Amniotic stem cell (primary cell): ENCODE results near the gene LPCAT3.
"Not testable (repeated sequence)": the region's sequence is repeated elsewhere in the genome, so short reads cannot be mapped to it uniquely, and the experiment has no call there.

Experiments used
- DNase-seq: peaks from one replicate; lab custom pipeline; 2025; lab: John Stamatoyannopoulos, UW

LPCAT3 gene, protein sequence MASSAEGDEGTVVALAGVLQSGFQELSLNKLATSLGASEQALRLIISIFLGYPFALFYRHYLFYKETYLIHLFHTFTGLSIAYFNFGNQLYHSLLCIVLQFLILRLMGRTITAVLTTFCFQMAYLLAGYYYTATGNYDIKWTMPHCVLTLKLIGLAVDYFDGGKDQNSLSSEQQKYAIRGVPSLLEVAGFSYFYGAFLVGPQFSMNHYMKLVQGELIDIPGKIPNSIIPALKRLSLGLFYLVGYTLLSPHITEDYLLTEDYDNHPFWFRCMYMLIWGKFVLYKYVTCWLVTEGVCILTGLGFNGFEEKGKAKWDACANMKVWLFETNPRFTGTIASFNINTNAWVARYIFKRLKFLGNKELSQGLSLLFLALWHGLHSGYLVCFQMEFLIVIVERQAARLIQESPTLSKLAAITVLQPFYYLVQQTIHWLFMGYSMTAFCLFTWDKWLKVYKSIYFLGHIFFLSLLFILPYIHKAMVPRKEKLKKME

GRCh38 chr12:7018350-7019042 lies at the start of gene LPCAT3:
Gene LPCAT3 (minus strand): TSS chr12:7018476. CDS start chr12:7018424, 52 bp downstream.
- peak; percentile 87 for DNase-seq

- DNase-seq = no peak
Observed at GRCh38 chr12:7067096-7067495, 48.8 kb upstream of the LPCAT3 start.

DNA sequence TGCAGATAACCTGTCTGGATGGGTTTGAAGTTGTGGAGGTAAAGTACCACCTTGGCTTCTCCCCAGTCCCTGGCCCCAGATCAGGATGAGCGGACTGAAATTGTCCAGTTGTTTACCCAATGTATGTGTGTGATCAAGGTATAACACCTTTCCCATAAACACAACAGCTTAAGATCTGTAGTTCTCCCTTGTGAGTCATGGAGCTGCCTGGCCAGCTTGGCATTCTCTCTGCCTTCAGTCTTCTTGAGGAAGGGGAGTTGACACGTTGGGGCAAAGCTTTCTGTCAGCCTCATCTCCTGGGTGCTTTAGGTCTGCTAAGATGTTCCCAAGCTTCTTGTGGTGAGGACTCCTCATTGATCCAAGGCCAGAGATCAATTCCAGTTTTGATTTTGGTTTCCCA lies 48.3 kb upstream of the LPCAT3 start:
- no peak for DNase-seq

DNA sequence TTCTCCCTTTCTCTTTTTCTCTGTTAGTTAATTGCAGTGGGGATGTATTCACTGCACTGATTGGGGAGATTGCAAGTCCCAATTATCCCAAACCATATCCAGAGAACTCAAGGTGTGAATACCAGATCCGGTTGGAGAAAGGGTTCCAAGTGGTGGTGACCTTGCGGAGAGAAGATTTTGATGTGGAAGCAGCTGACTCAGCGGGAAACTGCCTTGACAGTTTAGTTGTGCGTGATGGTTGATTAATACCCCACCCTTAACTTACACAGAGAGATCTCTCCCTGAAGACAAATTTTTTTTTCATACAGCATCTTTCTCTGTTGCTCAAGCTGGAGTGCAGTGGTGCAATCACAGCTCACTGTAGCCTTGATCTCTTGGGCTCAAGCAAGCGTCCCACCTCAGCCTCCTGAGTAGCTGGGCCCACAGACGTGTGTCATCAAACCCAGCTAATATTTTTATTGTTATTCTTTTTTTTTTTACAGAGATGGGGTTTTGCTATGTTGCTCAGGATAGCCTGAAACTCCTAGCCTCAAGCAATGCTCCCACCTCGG lies 46.9 kb upstream of the LPCAT3 start:
- no peak for DNase-seq

GRCh38 chr12:7064516-7064915 lies 46.2 kb upstream of the LPCAT3 start:
- DNase-seq = no peak

GRCh38 chr12:7061596-7061995 lies 43.3 kb upstream of the LPCAT3 start:
- DNase-seq = no peak

- no peak for DNase-seq
Observed at GRCh38 chr12:7061138-7061537, 42.9 kb upstream of the LPCAT3 start.

- DNase-seq = peak; percentile 94
Observed at GRCh38 chr12:7060353-7060954, 42.2 kb upstream of the LPCAT3 start, which contains the start of gene C1S. Gene C1S (plus strand): TSS chr12:7060718. CDS start chr12:7061913, 1,195 bp downstream.

DNA sequence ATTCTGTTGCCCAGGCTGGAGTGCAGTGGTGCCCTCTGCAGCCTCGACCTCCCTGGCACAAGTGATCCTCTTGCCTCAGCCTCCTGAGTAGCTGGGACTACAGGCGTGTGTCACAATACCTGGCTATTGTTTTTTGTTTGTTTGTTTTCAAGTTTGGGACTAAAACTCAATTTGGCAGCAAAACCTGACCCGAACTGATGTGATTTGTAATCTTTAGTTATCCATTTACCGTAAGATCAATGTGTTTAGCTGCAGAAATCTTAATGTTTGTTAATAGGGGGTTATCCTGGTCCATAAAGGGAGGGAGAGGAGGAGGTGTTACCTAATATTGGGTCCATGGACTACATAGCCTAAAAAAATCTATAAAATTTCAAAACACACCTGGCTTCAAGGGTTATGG lies 41.5 kb upstream of the LPCAT3 start:
- DNase-seq = no peak

DNA sequence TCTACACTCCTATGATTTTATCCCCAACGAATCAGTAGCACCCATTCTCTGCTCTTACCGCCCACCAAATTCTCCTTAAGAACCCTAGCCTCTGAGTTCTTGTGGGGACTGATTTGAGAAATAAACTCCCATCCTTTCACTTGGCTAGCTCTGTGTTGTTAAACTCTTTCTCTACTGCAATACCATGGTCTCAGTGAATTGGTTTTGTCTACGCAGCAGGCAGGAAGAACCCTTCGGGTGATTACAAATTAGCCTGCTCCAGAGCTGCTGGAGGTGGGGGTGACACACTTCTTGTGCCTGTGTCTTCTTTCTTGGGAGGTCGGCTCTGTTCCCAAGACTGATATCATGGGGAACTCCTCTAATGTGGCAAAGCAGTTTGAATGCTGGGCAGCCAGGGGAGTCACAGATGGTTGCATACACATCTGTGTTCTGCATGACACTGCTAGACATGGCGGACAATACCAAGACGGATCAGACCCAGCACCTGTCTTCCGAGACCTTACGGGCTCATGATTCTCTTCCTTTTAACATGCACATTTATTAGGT lies 40.6 kb upstream of the LPCAT3 start:
- DNase-seq = no peak

GRCh38 chr12:7058163-7058845 lies 40.0 kb upstream of the LPCAT3 start:
- DNase-seq = no peak

GRCh38 chr12:7055736-7056135 lies 37.5 kb upstream of the LPCAT3 start:
- not testable (repeated sequence) for DNase-seq

GRCh38 chr12:7054925-7055324 lies 36.6 kb upstream of the LPCAT3 start:
- DNase-seq = no peak

DNA sequence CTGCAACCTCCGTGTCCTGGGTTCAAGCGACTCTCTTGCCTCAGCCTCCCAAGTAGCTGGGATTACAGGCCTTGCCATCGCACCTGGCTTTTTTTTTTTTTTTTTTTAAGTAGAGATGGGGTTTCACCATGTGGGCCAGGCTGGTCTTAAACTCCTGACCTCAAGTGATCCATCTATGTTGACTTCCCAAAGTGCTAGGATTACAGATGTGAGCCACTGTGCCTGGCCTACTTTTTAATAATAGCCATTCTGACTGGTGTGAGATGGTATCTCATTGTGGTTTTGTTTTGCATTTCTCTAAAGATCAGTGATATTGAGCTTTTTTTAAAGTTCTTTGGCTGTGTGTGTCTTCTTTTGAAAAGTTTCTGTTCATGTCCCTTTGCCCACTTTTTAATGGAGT lies 31.7 kb upstream of the LPCAT3 start:
- DNase-seq = not testable (repeated sequence)

DNA sequence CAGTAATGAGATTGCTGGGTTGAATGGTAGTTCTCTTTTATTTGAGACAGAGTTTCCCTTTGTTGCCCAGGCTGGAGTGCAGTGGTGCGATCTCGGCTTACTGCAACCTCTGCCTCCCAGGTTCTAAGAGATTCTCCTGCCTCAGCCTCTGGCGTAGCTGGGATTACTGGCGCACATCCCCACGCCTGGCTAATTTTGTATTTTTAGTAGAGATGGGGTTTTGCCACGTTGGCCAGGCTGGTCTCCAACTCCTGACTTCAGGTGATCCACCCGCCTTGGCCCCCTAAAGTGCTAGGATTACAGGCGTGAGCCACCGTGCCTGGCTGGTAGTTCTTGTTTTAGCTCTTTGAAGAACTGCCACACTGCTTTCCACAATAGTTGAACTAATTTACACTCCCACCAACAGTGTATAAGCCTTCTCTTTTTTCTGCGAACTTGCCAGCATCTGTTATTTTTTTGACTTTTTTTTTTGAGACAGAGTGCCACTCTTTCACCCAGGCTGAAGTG lies 31.2 kb upstream of the LPCAT3 start:
- not testable (repeated sequence) for DNase-seq

GRCh38 chr12:7047306-7047705 lies 29.0 kb upstream of the LPCAT3 start:
- no peak for DNase-seq

DNA sequence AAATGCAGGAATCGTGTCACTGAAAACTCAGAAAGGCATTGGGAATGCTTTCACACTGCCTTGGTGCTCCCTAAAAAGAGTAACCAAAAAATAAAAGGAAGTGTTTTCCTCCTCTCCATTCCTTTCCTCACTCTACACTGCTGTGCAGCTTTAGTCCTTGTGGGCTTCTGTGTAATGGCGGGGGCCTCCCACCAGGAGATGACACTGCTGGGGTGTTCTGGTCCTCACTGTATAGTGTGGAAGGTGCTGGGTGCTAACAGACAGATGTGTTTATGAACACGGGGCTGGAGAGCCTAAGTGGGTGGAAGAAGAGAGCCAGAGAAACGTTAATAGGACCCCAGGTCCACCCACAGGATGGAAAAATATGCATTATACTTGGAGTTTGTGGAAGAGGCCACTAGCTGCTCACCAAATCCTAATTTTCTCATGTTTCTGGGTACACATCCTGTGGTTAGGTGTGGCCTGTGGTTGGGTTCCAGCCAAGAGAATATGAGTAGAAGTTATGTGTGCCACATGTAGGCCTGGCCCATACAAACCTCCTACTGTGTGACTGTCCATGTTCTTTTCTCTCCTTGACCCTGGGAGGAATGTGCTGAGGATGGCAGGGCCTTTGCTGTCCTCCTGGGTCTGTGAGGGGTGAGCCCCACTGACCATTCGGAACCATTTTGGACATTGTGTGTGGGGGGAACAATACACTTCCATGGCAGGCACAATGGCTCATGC lies 28.3 kb upstream of the LPCAT3 start:
- DNase-seq = no peak

GRCh38 chr12:7045913-7046312 lies 27.6 kb upstream of the LPCAT3 start:
- DNase-seq = no peak

GRCh38 chr12:7042842-7043241 lies 24.6 kb upstream of the LPCAT3 start:
- no peak for DNase-seq

DNA sequence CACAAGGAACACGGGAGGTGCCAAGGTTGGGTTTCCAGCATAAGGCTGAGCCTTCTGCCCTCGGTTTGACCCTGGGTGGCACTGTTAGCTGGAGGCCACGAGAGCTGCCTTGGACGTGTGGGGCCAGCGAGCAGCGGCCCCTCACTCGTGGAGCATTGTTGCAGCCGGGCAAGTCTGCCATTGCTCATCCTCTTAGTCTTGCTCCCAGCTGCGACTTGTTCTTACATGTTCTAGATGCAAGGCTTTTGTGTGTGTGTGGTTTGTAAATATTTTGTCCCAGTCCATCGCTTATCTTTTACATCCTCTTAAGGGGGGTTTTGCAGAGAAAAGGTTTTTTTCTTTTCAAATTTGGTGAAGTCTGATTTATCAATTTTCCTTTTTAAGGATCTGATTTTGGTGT lies 21.1 kb upstream of the LPCAT3 start:
- DNase-seq = no peak

DNA sequence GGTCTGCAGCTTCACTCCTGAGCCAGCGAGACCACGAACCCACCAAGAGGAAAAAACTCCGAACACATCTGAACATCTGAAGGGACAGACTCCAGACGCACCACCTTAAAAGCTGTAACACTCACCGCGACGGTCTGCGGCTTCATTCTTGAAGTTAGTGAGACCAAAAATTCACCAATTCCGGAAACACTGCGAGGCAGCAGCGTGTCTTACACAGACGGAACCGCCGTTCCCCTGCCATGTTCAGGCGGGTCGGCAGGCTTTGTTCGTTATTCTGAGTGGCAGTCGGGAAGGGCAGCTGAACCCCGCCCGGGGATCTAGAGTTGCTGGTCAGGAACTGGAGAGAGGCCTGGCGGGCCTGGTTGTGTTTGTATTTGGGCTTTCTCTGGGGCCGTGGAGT lies 20.3 kb upstream of the LPCAT3 start:
- DNase-seq = no peak
